HepG2 (cell line): ENCODE data around the gene CLPSL2.

Experiments
- CHD2 ChIP-seq: IDR thresholded peaks from 2 replicates; pipeline ENCODE4 v1.6.1; 2011; ENCODE audit warnings: low read depth, low read length, improper control_type of control experiment
- EZH2 ChIP-seq: conservative IDR thresholded peaks from 2 replicates; pipeline ENCODE4 v1.6.1; 2012; ENCODE audit warnings: mild to moderate bottlenecking, low read depth, low read length, moderate library complexity
- HOXA7 ChIP-seq: sonication (generic); formaldehyde crosslinking; IDR thresholded peaks from 2 replicates; pipeline ENCODE4 v1.8.1; 2022; ENCODE audit warnings: mild to moderate bottlenecking, missing genetic modification reagents, moderate library complexity
- MED1 ChIP-seq: sonication (generic); formaldehyde crosslinking; IDR thresholded peaks from 2 replicates; pipeline ENCODE4 v1.4.0; 2020; ENCODE audit warnings: missing genetic modification reagents
- NR2C2 ChIP-seq: sonication (generic); formaldehyde crosslinking; IDR thresholded peaks from 2 replicates; pipeline ENCODE4 v1.4.0; 2020; ENCODE audit warnings: missing genetic modification reagents, mild to moderate bottlenecking, moderate library complexity, borderline replicate concordance
- POLR2A ChIP-seq, 2 experiments: IDR thresholded peaks; 2 replicates each; pipeline ENCODE4 v1.6.1; 2011; ENCODE audit warnings: low read depth in 2 of 2, low read length in 2 of 2, mild to moderate bottlenecking in 1 of 2, moderate library complexity in 1 of 2; ENCODE audit not compliant: insufficient read depth in 1 of 2
- SNAI1 ChIP-seq: sonication (generic); formaldehyde crosslinking; IDR thresholded peaks from 2 replicates; pipeline ENCODE4 v1.5.0; 2020; ENCODE audit warnings: mild to moderate bottlenecking, missing genetic modification reagents, borderline replicate concordance
- ZNF589 ChIP-seq: sonication (generic); formaldehyde crosslinking; conservative IDR thresholded peaks from 2 replicates; pipeline ENCODE4 v1.8.0; 2022; ENCODE audit warnings: mild to moderate bottlenecking, moderate library complexity, missing genetic modification reagents
- ZNF772 ChIP-seq: sonication (generic); formaldehyde crosslinking; IDR thresholded peaks from 2 replicates; pipeline ENCODE4 v1.5.0; 2020; ENCODE audit warnings: mild to moderate bottlenecking, missing genetic modification reagents
- TF ChIP-seq, protein P1 (sequence below): sonication (generic); formaldehyde crosslinking; IDR thresholded peaks from 2 replicates; pipeline ENCODE4 v1.5.0; 2020; ENCODE audit warnings: mild to moderate bottlenecking, missing genetic modification reagents
- TF ChIP-seq, protein P2 (sequence below): IDR thresholded peaks from 2 replicates; pipeline ENCODE4 v1.6.1; 2012; ENCODE audit warnings: inconsistent platforms
- TF ChIP-seq, protein P3 (sequence below): sonication (generic); formaldehyde crosslinking; conservative IDR thresholded peaks from 2 replicates; pipeline ENCODE4 v1.4.0; 2020; ENCODE audit warnings: missing genetic modification reagents
- TF ChIP-seq, protein P4 (sequence below): sonication (generic); formaldehyde crosslinking; IDR thresholded peaks from 2 replicates; pipeline ENCODE4 v1.5.0; 2020; ENCODE audit warnings: mild to moderate bottlenecking, missing genetic modification reagents, moderate library complexity
- TF ChIP-seq, protein P5 (sequence below): IDR thresholded peaks from 2 replicates; pipeline ENCODE4 v1.6.1; 2016; ENCODE audit warnings: low read depth

DNA sequence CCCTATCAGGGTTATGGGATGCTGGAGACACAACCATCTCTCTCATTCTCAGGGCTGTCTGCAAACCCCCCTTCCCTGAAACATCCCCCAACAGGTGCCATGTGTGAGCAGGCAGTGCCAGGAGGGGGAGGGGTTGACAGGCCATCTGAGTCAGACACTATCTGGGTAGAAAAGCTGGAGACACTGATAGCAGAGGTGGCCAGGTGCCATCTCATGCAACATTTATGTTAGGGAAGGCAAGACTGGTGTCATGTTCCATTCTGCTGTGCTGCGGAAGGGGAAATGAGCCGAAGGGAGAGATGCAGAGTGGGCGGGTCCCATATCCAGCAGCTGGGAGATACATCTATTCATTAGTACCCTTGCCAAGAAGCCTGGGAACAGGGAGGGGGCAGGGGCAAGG, 32.3 kb downstream of the CLPSL2 start:
- TF ChIP-seq, protein P1, sequence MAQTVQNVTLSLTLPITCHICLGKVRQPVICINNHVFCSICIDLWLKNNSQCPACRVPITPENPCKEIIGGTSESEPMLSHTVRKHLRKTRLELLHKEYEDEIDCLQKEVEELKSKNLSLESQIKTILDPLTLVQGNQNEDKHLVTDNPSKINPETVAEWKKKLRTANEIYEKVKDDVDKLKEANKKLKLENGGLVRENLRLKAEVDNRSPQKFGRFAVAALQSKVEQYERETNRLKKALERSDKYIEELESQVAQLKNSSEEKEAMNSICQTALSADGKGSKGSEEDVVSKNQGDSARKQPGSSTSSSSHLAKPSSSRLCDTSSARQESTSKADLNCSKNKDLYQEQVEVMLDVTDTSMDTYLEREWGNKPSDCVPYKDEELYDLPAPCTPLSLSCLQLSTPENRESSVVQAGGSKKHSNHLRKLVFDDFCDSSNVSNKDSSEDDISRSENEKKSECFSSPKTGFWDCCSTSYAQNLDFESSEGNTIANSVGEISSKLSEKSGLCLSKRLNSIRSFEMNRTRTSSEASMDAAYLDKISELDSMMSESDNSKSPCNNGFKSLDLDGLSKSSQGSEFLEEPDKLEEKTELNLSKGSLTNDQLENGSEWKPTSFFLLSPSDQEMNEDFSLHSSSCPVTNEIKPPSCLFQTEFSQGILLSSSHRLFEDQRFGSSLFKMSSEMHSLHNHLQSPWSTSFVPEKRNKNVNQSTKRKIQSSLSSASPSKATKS (CRISPR knock-in tag): no peak
- TF ChIP-seq, protein P2, sequence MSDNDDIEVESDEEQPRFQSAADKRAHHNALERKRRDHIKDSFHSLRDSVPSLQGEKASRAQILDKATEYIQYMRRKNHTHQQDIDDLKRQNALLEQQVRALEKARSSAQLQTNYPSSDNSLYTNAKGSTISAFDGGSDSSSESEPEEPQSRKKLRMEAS: no peak
- no peak for TF ChIP-seq ZNF772 (CRISPR knock-in tag)
- TF ChIP-seq, protein P3, sequence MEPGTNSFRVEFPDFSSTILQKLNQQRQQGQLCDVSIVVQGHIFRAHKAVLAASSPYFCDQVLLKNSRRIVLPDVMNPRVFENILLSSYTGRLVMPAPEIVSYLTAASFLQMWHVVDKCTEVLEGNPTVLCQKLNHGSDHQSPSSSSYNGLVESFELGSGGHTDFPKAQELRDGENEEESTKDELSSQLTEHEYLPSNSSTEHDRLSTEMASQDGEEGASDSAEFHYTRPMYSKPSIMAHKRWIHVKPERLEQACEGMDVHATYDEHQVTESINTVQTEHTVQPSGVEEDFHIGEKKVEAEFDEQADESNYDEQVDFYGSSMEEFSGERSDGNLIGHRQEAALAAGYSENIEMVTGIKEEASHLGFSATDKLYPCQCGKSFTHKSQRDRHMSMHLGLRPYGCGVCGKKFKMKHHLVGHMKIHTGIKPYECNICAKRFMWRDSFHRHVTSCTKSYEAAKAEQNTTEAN (CRISPR knock-in tag): no peak
- no peak for TF ChIP-seq EZH2
- no peak for TF ChIP-seq MED1 (CRISPR knock-in tag)
- TF ChIP-seq CHD2: no peak
- no peak for TF ChIP-seq POLR2A (IDR thresholded peaks at IDR 0.05; ENCODE audit: insufficient read depth in 1 of 2, low read depth in 2 of 2, low read length in 2 of 2)
- no peak for TF ChIP-seq HOXA7 (CRISPR knock-in tag)
- TF ChIP-seq, protein P4, sequence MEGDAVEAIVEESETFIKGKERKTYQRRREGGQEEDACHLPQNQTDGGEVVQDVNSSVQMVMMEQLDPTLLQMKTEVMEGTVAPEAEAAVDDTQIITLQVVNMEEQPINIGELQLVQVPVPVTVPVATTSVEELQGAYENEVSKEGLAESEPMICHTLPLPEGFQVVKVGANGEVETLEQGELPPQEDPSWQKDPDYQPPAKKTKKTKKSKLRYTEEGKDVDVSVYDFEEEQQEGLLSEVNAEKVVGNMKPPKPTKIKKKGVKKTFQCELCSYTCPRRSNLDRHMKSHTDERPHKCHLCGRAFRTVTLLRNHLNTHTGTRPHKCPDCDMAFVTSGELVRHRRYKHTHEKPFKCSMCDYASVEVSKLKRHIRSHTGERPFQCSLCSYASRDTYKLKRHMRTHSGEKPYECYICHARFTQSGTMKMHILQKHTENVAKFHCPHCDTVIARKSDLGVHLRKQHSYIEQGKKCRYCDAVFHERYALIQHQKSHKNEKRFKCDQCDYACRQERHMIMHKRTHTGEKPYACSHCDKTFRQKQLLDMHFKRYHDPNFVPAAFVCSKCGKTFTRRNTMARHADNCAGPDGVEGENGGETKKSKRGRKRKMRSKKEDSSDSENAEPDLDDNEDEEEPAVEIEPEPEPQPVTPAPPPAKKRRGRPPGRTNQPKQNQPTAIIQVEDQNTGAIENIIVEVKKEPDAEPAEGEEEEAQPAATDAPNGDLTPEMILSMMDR (CRISPR knock-in tag): no peak
- TF ChIP-seq ZNF589 (CRISPR knock-in tag): no peak
- TF ChIP-seq, protein P5, sequence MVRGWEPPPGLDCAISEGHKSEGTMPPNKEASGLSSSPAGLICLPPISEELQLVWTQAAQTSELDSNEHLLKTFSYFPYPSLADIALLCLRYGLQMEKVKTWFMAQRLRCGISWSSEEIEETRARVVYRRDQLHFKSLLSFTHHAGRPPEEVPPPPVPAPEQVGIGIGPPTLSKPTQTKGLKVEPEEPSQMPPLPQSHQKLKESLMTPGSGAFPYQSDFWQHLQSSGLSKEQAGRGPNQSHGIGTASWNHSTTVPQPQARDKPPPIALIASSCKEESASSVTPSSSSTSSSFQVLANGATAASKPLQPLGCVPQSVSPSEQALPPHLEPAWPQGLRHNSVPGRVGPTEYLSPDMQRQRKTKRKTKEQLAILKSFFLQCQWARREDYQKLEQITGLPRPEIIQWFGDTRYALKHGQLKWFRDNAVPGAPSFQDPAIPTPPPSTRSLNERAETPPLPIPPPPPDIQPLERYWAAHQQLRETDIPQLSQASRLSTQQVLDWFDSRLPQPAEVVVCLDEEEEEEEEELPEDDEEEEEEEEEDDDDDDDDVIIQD: no peak
- TF ChIP-seq SNAI1: no peak
- no peak for TF ChIP-seq NR2C2 (CRISPR knock-in tag)
